Liver (tissue), 3 donors: ENCODE data around the gene COL23A1.

Experiments used
- ATF3 ChIP-seq: IDR thresholded peaks from 2 replicates; pipeline ENCODE4 v1.6.1; 2016; ENCODE audit warnings: antibody characterized with exemption
- CTCF ChIP-seq: fragments of 150-350 bp; IDR thresholded peaks from 2 replicates; pipeline ENCODE4 v1.5.1; 2017; ENCODE audit warnings: improper control_type of control experiment, low read depth, low read length; ENCODE audit not compliant: missing input control
- EGR1 ChIP-seq, 2 donors: IDR thresholded peaks; 2 replicates each; pipeline ENCODE4 v1.6.1; 2016 to 2018; ENCODE audit warnings: antibody characterized with exemption in 2 of 2, low read depth in 2 of 2
- FOXA1 ChIP-seq: IDR thresholded peaks from 2 replicates; pipeline ENCODE4 v1.6.1; 2016; ENCODE audit warnings: antibody characterized with exemption
- MAX ChIP-seq: IDR thresholded peaks from 2 replicates; pipeline ENCODE4 v1.6.1; 2016; ENCODE audit warnings: antibody characterized with exemption
- RAD21 ChIP-seq, 2 donors: IDR thresholded peaks; 2 replicates each; pipeline ENCODE4 v1.6.1; 2016; ENCODE audit warnings: antibody characterized with exemption in 2 of 2, mild to moderate bottlenecking in 2 of 2
- REST ChIP-seq: IDR thresholded peaks from 2 replicates; pipeline ENCODE4 v1.6.1; 2016; ENCODE audit warnings: antibody characterized with exemption, mild to moderate bottlenecking
- ZBTB33 ChIP-seq: IDR thresholded peaks from 2 replicates; pipeline ENCODE4 v1.6.1; 2016; ENCODE audit warnings: antibody characterized with exemption
- donor health status: healthy.
- donor health status: healthy.

GRCh38 chr5:178380086-178380485 lies 210.1 kb downstream of the COL23A1 start:
- no peak for TF ChIP-seq FOXA1
- TF ChIP-seq CTCF: no peak
- TF ChIP-seq EGR1 (IDR thresholded peaks at IDR 0.05; ENCODE audit: low read depth in 2 of 2): no peak
- TF ChIP-seq ATF3: no peak
- TF ChIP-seq RAD21 (IDR thresholded peaks at IDR 0.05): no peak
- TF ChIP-seq MAX: no peak
- TF ChIP-seq REST: no peak
- no peak for TF ChIP-seq ZBTB33
